NCI-H524 (cell line): ENCODE results near the gene GYS2.
A peak's percentile ranks its signal among the peaks of the same experiment; 100 is the strongest.

Experiments
- DNase-seq, 2 experiments: peaks; one replicate each; lab custom pipeline; 2025; lab: John Stamatoyannopoulos, UW

GYS2 gene

GRCh38 chr12:21502872-21503271, 101.8 kb downstream of the GYS2 start:
- DNase-seq, result no peak

GRCh38 chr12:21502164-21502496, 102.5 kb downstream of the GYS2 start:
- peak; percentile 2 to 35 for DNase-seq

- DNase-seq, result peak; percentile 91 to 97
Measured at GRCh38 chr12:21501258-21502163, 103.1 kb downstream of the GYS2 start, which contains the start of the genes GOLT1B and RECQL. Gene GOLT1B, plus strand, starts transcription at chr12:21501789. Its CDS starts 135 bp downstream, at chr12:21501924. Gene RECQL, minus strand, starts transcription at chr12:21501635. Its CDS starts 2,065 bp downstream, at chr12:21499570.

GRCh38 chr12:21500786-21501257, 103.8 kb downstream of the GYS2 start:
- DNase-seq, result peak in 1 of 2 experiments; percentile 25

- DNase-seq, result no peak
Measured at GRCh38 chr12:21499765-21500164, 104.9 kb downstream of the GYS2 start.
